Upper lobe of right lung (tissue), 1 donor: ENCODE measurements around the gene BEST1. TPM values are rescaled to one million over a fixed set of nuclear protein-coding genes. Genes with fewer than 3 reads are reported as not detected.
A peak's percentile ranks its signal among the peaks of the same experiment; 100 is the strongest.
"Not testable (repeated sequence)": the region's sequence is repeated elsewhere in the genome, so short reads cannot be mapped to it uniquely, and the experiment has no call there.

Source experiments
- ATAC-seq: fragments of 200-7000 bp; cut with Tn5 transposase; one replicate; pipeline ENCODE4 v1.9.1; 2020; ENCODE audit warnings: mild to moderate bottlenecking, moderate library complexity
- DNase-seq: peaks from one replicate; pipeline ENCODE4 v3.0.0-alpha.2; 2020
- H3K27ac ChIP-seq: fragments of 200-600 bp; one replicate; pipeline ENCODE4 v1.8.0; 2022
- H3K27me3 ChIP-seq: fragments of 200-600 bp; one replicate; pipeline ENCODE4 v1.8.0; 2022; ENCODE audit warnings: mild to moderate bottlenecking
- H3K36me3 ChIP-seq: fragments of 200-600 bp; one replicate; pipeline ENCODE4 v1.8.0; 2022
- H3K4me1 ChIP-seq: fragments of 200-600 bp; one replicate; pipeline ENCODE4 v1.8.0; 2022
- H3K4me3 ChIP-seq: fragments of 200-600 bp; one replicate; pipeline ENCODE4 v1.8.0; 2022; ENCODE audit warnings: mild to moderate bottlenecking
- H3K9me3 ChIP-seq: fragments of 200-600 bp; one replicate; pipeline ENCODE4 v1.8.0; 2022
- intact Hi-C: fragments of 100-400 bp; cut with DNase I; formaldehyde crosslinking; loops from one replicate; pipeline ENCODE4 v1.11.0; 2022
- total RNA-seq: library from RNA; stranded (reverse); fragmentation: NEBNext Ultra II Directional; extraction: Animal tissue kit (Norgen Biotek cat#: 25700); gene quantifications from one replicate; pipeline ENCODE4 v1.2.1, GENCODE V29; 2021
- TF ChIP-seq, protein P1 (sequence below): fragments of 200-600 bp; IDR thresholded peaks from one replicate; pipeline ENCODE4 v1.8.0; 2022; ENCODE audit warnings: antibody characterized with exemption
- donor health status: DM: no; HTN: yes; CAD: no; lungs with severe emphysema.

BEST1 gene
- total RNA-seq, 1 donor from 2014 or later = 9.6 TPM

DNA sequence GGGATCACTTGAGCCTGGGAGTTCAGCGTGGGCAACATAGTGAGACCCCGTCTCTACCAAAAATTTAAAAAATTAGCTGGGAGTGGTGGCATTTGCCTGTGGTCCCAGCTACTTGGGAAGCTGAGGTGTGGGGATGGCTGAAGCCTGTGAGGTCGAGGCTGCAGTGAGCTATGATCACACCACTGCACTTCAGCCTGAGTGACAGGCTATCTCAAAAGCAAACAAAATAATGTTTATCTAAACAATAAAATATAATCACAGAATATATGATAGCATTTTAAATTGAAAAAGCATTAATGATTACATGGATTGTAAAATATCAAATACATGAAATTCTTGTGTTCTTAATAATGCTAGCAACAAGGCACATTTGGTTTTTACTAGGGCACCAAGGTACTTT lies 2.7 kb downstream of the BEST1 start:
- Histone ChIP-seq H3K9me3 (no peaks in the 10 kb centered on the region), H3K4me3 (no peak overlapping the region), H3K36me3 (no peaks in the 10 kb centered on the region), H3K27ac (no peak overlapping the region), H3K27me3 (no peaks in the 10 kb centered on the region), H3K4me1 (peaks cover 18% of the 10 kb centered on the region)
- no peak for ATAC-seq
- TF ChIP-seq, protein P1, sequence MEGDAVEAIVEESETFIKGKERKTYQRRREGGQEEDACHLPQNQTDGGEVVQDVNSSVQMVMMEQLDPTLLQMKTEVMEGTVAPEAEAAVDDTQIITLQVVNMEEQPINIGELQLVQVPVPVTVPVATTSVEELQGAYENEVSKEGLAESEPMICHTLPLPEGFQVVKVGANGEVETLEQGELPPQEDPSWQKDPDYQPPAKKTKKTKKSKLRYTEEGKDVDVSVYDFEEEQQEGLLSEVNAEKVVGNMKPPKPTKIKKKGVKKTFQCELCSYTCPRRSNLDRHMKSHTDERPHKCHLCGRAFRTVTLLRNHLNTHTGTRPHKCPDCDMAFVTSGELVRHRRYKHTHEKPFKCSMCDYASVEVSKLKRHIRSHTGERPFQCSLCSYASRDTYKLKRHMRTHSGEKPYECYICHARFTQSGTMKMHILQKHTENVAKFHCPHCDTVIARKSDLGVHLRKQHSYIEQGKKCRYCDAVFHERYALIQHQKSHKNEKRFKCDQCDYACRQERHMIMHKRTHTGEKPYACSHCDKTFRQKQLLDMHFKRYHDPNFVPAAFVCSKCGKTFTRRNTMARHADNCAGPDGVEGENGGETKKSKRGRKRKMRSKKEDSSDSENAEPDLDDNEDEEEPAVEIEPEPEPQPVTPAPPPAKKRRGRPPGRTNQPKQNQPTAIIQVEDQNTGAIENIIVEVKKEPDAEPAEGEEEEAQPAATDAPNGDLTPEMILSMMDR = no peak
- intact Hi-C loops = no loop called here
- no peak for DNase-seq

DNA sequence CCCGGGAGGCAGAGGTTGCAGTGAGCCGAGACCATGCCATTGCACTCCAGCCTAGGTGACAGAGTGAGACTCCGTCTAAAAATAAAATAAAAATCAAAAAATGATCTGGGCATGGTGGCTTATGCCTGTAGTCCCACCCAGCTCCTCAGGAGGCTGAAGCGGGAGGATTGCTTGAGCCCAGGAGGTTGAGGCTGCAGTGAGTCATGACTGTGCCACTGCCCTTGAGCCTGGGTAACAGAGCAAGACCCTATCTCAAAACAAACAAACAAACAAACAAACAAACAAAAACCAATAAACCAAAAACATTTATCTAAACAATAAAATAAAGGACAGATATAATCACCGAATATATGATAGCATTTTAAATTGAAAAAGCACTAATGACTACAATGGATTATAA lies 3.5 kb downstream of the BEST1 start:
- H3K36me3 ChIP-seq, H3K27ac ChIP-seq, H3K4me3 ChIP-seq, intact Hi-C loops, ATAC-seq, H3K9me3 ChIP-seq, DNase-seq, H3K27me3 ChIP-seq: not testable (repeated sequence)
- peaks cover 17% of the 10 kb centered on the region for H3K4me1 ChIP-seq

DNA sequence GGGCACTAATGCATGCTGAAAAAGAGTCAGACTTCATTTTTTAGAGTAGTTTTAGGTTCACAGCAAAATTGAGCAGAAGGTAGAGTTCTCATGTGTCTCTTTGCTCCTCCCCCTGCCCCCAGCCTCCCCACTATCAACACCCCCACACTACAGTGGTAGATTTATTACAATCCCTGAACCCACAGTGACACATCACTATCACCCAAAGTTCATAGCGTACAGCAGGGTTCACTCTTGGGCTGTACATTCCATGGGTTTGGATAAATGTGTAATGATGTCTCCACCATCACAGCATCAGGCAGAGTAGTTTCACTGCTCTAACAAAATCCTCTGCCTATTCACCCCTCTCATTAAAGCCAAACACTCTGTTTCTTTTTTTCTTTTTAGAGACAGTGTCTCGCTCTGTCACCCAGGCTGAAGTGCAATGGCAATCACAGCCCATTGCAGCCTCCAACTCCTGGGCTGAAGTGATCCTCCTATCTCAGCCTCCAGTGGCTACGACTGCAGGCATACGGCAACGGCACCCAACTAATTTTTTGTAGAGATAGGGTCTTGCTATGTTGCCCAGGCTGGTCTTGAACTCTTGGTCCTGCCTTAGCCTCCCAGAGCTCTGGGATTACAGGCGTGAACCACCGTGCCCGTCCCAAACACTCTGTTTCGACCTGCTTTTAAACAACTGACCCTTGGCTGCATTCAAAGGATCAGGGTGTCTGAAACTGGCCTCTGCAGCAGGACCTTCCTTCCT lies 4.1 kb downstream of the BEST1 start:
- DNase-seq (no peak), ATAC-seq (no peak)
- H3K36me3 ChIP-seq = no peaks in the 10 kb centered on the region
- peak overlapping the region; percentile 90 for H3K27ac ChIP-seq
- H3K27me3 ChIP-seq = no peaks in the 10 kb centered on the region
- intact Hi-C loops = no loop called here
- H3K4me1 ChIP-seq = peaks cover 15% of the 10 kb centered on the region
- TF ChIP-seq, protein P1 = no peak
- peak overlapping the region; percentile 16 for H3K4me3 ChIP-seq
- no peaks in the 10 kb centered on the region for H3K9me3 ChIP-seq

DNA sequence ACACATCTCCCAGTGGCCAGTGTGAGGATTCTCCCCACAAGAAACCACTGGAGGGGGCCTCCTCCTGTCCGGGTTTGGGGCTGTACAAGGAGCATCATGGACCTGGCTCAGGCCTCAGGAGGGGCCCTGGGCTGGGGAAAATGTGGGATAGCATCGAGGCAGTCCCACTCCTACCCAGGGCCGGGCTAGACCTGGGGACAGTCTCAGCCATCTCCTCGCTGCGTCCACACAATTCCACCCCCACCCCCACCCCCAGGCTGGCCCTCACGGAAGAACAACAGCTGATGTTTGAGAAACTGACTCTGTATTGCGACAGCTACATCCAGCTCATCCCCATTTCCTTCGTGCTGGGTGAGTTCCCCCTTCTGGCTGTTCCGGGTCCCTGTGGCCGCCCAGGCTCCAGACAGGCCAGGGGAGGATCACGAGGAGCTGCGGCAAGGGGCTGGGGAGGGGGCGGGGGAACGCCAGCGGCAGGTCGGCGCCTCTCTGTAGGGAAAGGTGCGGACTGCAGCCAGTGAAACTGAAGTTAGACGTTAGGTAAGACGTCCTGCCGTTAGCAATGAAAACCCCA lies 4.8 kb downstream of the BEST1 start:
- TF ChIP-seq, protein P1 = peak; percentile 12
- Histone ChIP-seq H3K4me1 (peaks cover 12% of the 10 kb centered on the region), H3K27me3 (no peaks in the 10 kb centered on the region), H3K36me3 (peaks cover 2% of the 10 kb centered on the region), H3K27ac (peak overlapping the region; percentile 90), H3K4me3 (peak overlapping the region; percentile 51), H3K9me3 (no peaks in the 10 kb centered on the region)
- peak; percentile 86 for DNase-seq
- ATAC-seq = peak; percentile 87
- intact Hi-C loops = no loop called here

DNA sequence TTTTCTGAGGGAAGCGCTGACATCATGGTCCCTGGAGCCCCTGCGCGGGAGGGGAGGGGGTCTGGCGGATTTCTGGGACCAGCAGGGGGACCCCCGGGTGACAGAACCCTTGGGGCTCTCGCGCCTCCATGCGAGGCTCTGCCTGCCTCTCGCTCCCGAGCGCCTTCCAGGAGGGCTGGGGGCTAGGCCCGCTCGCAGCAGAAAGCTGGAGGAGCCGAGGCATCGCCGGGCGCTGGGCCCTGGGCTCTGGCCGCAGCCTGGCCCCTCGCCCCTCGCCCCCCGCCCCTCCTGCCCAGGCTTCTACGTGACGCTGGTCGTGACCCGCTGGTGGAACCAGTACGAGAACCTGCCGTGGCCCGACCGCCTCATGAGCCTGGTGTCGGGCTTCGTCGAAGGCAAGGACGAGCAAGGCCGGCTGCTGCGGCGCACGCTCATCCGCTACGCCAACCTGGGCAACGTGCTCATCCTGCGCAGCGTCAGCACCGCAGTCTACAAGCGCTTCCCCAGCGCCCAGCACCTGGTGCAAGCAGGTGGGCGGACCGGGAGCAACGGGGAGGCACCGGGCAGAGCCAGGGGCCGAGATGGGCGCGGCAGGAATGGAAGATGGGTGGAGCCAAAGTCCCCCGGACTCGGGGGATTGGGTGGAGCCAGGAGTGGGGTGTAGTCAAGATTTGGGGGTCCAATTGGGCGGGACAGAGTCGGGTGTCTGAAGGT lies 5.4 kb downstream of the BEST1 start:
- H3K27me3 ChIP-seq = no peaks in the 10 kb centered on the region
- ATAC-seq (peak; percentile 69), DNase-seq (peak; percentile 81)
- intact Hi-C loops = no loop called here
- H3K9me3 ChIP-seq = no peaks in the 10 kb centered on the region
- peaks cover 12% of the 10 kb centered on the region for H3K4me1 ChIP-seq
- H3K36me3 ChIP-seq = peaks cover 5% of the 10 kb centered on the region
- peak overlapping the region; percentile 90 for H3K27ac ChIP-seq
- H3K4me3 ChIP-seq = peak overlapping the region; percentile 51
- TF ChIP-seq, protein P1 = no peak
